GM19043 (cell line): Measurements from ENCODE around the gene PLCL1.

Experiments
- ATAC-seq: cut with Tn5 transposase; IDR thresholded peaks from one replicate; pipeline ENCODE4 v1.9.1; 2021; ENCODE audit warnings: low read depth; ENCODE audit not compliant: unreplicated experiment

PLCL1 gene

DNA sequence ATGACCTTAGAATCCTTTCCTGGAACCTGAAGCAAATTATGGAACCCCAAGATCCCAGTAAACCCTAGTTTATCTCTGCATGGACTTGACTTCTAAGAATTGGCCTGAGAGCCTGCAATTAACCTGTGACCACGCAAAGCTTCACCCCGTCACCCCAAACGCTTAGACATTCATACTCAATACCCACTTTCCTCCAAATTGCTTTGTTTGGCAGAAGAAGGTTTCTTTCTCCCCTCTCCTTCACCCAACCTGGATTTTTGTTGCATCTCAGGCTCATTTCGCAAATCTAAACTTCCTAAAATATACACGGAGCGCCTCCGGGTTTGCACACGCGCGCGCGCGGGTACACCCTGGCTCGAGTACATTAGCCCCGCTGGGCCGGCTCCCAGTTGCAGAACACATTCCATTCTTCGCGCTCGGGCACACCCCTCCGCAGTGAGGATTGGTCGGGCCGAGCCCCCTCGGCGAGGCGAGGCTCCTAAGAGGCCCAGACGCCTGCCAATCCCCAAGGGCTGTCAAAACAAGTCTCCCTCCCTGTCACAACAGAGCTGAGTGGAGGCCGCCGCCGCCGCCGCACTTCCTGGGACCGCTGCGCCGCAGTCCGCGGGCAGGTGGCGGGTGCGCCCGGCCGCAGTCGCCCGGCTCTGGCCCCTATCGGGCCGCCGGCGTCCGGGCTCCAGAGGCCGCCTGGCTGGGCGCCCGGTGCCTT is at the start of gene PLCL1:
TSS of gene PLCL1 (plus strand) at position 545 of the 709 bp plus-strand sequence.
- peak; percentile 99 for ATAC-seq

DNA sequence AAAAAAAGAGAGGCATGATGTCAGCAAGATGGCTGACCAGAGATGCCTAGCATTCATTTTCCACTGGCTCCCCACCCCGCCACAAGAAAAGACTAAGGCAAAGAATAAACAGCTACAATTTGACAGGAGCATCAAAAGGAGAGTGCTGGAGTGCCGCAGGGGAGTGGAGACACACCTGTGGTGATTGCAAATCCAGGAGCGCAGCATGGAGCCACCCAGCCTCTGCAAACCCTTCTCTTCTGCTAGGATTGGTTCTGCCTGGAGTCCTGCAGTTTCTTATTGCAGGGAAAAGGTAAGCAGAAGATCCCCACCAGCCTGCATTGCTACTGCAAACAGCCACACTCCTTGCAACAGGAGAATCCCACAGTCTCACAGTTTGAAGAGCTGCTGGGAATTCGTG is 45.4 kb upstream of the PLCL1 start:
- ATAC-seq, result no peak

DNA sequence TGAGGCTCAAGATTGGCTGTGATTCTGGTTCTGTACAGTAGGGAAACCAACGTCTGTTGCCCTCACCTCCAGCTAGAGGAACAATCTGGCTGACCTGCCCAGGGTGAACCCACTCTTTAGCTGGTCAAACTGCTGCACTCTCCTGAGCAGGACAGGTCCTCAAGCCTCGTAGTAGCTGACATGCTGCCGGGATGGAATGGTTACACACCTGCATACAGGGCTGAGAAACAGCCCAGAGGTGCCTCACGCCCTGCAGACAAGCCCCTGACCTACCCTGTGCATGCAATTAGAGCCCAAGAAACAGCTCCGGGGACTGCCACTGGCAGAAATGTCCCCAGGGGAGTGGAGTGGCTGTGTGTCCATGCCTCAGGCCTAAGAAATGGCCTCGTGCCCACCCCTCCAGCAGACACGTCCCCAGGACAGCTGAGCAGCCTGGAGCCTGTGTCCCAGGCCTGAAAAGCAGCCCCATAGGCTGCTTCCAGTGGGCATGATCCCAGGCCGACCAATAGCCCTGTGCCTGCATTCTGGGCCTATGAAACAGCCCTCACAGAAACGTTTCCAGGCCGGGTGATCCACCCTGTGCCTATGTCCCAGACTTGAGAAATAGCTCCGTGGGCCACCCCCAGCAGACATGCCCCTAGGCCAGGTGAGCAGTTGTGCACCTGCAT is 44.6 kb upstream of the PLCL1 start:
- no peak for ATAC-seq

DNA sequence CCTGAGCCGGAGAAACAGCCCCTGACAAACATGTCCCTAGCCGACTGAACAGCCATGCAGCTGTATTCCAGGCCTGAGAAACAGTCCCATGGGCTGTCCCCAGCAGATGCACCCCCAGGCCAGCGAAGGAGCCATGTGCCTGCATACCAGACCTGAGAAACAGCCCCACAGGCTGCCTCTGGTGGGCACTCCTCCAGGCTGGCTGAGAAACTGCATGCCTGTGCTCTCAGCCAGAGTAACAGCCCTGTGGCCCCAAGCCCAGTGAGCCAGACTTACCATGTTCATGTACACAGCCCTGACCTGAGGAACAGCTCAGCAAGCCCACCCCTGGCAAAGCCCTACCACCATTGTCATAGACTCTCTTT is 44.1 kb upstream of the PLCL1 start:
- ATAC-seq, result no peak

DNA sequence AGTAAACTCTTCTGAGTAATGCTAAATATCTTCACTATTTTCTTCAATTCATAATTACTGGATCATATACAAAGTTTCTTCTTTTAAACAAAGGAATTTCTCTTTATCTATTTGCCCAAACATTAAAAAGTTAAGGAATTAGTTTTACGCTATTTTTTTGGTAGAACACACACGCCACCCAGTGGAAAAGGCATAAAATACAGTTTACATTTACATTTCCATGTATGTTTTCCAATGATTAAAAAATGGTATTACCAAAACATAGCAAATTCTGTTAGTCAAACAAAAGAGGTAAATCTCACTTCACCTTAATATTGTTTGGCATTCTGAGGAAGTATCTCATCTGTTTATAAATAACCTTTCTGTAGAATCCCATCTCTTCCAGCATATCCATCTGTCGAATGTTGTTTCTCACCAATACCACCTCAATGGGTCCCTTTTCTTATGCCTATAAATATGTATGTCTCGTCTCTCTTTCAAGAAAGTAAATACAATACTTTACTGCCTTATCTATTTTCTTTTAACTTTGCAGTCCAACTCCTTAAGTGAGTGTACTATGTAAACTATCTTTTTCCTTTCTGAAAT is 26.5 kb upstream of the PLCL1 start:
- no peak for ATAC-seq

DNA sequence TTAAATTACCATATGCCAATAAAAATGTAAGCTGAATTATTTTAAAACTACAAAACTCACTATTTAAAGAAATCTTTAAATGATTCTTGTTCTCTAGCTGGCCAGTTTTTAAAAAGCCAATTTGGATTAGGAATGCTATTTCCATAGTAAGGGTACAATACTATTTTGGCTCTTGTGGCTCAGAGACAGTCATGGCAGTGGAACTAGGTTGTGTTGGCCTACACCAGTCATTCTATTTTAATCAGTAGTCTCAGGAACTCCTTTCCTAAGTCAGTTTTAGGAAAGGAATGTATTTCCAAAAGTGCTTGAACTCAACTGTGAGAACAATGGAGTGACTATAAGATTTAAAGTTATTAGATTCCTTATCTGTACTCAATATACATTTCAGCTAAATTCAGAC is 25.1 kb upstream of the PLCL1 start:
- ATAC-seq, result no peak

DNA sequence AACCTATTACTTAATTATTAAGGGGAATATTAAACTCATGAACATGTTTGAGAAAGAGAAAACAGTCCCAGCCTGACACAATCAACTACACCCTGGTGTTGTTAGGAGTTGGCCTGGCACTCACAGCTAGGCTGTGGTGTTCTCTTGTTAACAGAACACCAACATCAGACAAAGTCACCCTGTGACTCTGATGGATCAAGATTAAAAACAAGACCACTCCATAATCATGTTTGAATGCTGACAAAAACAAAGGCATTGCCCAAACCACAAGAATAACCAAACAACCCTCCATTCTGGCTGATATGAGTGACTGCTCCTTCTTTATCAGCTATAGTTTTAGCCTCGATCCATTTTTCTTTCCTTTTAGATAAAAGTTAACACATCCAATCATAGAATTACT is 22.3 kb upstream of the PLCL1 start:
- ATAC-seq, result no peak

DNA sequence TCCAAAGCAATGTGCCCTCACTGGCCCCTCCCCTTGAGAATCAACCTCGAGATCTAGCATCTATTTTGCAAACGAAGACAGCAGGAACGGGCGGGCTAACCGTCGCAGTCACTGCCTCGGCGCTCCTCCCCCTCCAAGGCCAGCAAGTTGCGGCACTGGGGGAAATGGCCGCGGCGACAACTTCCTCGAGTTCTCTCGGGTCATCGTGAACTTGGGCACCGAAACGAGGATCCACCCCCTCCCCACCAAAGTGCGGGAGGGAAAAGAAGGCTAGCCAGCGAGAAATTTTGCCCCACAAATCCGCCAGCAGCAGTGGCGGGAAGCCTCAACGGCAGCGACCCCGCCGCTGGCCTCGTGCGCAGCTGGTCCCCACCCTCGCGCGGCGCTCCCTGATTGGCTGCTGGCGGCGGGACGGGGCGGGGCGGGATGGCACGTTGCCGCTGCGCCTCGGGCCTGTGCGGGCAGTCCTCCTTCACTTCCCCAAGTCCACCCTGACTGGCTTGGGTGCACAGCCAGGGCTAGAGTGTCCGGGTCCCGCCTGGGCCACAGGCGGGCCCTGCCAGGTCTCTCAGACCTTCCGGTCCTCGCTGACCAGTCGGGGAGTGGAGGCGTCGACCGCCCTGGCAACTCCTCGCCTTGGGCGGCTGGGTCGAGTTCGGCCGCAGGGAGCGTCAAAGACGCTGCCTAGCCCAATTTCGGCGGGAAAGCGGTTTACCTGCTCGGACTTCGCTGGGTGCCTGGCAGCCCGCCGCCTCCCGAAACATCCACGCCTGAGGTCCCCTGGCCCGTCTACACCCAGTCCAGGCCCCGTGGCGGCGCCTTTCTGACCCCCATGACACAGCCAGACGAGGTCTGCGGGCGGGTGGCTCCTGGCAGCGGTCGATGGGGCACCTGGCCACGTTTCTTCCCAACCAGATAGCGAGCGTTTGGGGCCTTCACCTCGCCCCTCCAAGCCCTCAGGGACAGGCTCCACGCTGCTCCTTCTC is 19.1 kb upstream of the PLCL1 start, which contains the start of gene BOLL:
TSS of gene BOLL (minus strand) at position 364 of the 986 bp plus-strand sequence. CDS start 3,469 bp downstream, outside the sequence.
- ATAC-seq, result no peak

DNA sequence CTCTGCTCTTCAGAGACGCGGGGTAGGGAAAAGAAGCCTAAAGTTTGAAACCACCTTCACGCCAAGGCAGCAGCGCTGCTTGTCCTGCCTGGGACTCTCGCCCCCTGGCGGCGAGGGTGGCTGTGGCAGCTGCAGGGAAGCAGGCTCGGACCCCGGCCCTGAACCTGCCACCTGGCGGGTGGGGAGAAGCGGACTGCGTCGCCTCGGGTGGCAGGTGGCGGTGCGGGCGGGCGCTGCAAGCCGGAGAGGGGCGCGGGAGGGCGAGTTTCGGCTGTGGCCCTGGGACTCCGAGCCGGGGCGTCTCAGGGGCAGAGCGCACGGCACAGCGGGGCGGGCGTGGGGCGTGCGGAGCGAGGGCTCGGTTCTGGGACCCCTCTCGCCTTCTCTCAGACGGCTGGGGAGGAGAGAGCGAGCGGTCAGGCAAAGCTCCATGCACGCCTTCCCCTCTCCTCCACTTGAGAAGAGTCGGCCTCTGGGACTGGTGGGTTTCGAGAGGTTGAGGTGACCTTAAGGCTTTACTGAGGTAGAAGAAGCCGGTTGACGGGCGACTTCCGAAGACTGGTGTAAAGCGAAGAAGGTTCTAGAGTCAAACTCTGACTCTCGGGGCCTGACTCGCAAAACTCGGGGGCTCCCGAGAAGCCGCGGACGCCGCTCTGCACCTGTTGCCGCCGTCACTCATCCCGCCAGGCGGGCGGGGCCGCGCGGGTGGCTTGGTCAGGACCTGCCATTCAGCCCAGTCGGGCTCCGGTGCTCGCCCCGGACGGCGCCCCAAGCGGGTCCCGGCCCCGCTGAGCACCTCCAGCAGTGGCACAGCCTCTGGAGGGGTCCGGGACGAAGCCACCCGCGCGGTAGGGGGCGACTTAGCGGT is 18.1 kb upstream of the PLCL1 start:
- peak; percentile 56 for ATAC-seq

DNA sequence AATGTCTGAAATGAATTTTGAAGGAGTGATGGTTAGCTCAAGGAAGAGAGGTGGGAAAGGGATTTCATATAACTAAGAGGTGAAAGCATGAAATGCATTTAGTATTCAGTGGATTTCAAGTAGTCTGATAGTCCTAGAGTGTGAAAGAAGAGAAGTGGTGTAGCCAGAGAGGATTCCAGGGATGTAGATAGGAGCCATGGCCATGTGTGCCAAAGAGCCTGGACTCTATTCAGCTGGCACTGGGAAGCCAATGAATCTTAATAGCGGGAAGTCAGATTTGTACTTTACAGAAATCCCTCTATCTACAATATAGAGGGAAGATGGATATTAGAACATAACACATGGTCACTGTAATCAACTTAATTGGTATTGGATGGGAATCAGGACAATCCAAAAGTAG is 10.9 kb upstream of the PLCL1 start:
- ATAC-seq, result no peak

DNA sequence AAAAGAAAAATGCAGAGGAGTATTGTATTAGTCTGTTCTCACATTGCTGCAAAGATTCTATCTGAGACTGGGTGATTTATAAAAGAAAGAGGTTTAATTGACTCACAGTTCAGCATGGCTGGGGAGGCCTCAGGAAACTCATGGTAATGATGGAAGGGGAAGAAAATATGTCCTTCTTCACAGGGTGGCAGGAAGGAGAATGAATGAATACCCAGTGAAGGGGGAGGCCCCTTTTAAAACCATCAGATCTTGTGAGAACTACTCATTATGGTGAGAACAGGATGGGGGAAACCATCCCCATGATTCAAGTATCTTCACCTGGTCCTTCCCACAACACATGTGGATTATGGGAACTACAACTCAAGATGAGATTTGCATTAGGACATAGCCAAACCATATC is 9.1 kb upstream of the PLCL1 start:
- ATAC-seq, result no peak

DNA sequence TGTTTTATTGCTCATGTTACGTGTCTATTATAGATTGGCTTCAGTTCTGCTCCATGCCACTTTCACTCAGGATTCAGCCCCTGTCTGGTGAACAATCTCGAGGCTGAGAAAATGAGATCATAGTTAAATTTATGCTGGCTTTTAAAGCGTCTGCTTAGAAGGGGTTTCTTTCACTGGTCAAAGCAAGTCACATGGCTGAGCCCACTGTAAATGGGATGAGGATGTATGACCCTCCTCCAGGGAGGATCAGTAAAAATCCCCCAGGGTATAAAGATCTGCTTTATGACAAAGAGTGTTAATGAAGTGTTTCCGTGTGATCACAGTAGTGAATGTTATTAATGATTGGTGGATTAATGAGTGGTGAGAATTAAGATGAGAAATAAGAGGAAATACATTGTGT is 6.2 kb upstream of the PLCL1 start:
- no peak for ATAC-seq

DNA sequence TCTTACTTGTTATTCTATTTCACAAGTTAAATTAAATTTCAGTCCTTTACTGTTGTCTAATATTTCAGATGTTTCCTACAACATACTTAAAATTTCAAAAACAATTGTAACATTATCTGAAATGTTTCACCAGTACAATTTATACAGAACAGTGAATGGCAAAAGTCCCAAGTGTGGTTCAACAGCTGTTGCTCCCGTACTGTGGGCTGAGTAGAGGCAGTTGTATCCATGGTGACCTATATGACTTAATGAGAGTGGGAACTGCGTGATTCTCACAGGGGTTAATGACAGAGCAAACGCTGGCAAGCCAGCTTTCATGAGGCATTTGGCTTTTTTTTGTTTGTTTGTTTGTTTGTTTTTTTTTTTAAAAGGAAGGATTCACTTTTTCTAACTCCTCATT is 5.3 kb upstream of the PLCL1 start:
- no peak for ATAC-seq

DNA sequence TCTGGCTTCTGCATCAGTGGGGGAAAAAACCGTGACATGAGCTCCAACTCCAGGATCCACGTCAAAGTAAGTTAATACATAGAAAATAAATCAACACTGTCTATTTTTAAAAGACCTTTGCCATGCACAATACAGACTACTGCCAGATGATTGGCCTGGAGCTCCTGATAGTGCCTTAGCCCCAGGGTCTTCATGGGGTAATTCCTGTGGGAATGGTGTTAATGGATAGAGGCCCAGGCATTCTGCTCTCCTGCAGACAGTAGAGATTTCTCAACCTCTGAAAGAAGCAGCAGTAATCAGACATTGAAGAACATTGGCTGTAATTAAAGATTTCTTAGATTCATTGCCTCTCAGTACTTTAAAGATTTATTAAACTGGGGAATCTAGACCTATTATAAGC is 4.3 kb upstream of the PLCL1 start:
- no peak for ATAC-seq

DNA sequence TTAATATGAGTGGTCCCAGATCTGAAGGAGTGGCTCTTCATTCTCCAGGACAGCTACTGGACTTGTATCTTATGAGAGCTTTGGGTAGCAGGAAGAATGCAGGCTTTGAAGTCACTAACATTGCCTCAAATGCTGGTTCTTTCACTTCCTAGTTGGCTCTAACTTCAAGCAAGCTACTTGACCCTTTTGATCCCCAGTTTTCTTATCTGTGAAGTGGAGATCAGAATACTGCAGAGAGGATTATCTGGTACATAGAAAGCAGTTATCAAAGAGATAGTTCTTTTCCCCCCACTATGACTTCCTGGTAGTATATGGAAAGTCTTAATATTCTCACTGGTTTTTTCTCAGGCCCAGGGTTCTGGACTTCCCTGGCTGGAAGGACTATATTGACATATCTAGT is 3.4 kb upstream of the PLCL1 start:
- no peak for ATAC-seq

DNA sequence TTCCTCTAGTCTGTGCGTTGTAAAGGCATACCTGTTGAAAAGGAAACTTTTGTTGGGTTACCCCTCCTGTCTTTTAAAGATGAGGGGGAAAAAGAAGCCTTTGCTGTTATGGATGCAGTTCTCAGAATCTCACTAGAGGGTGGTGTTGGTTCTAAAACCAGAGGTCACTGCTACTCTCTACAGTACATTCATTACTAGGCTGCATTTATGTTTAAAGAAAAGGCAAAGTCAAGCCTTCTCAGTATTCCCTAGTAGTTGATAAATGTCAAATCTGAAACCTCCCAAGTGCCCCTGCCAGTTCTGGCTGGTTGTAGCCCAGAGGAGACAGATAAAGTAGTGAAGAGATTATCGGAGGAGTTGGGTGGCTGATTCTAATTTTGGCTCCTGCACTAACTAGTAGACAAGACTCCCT is 1.4 kb upstream of the PLCL1 start:
- no peak for ATAC-seq

DNA sequence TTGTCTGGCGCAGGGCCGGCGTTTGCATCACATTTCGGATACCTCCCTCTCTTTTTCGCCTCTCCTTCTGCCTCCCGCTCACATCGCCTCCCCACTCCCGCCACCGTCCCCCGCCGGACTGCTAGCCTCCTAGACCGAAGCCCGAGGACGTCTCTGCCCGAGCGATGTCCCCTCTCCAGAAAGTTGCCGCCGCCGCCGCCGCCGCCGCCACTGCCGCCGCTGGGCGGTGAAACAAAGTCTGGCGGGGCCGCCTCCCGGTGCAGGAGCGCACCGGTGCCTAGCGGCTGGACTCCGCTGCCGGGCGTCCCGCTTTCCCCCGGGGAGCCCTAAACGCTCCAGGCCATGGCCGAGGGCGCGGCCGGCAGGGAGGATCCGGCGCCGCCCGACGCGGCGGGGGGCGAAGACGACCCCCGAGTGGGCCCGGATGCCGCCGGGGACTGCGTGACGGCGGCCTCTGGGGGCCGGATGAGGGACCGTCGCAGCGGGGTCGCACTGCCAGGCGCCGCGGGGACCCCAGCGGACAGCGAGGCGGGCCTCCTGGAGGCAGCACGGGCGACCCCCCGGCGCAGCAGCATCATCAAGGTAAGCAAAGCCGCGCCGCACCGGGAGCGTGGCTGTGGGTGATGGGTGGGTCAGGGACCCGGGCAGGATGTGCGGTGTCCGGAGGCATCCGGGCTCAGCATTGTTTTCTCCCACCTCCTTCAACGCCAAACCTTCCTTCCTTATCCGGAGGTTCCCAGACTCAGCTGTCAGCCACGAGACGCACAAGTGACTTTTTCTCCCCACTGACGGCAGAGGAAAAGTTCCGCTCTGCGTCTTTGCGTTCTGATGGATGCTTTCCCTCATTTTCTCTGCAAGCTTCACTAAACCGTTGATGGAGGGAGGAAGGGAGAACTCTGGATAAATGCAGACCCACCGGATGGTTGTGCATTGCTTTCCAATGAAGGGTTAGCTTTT is 643 bp downstream of the PLCL1 start:
- ATAC-seq, result peak; percentile 21

DNA sequence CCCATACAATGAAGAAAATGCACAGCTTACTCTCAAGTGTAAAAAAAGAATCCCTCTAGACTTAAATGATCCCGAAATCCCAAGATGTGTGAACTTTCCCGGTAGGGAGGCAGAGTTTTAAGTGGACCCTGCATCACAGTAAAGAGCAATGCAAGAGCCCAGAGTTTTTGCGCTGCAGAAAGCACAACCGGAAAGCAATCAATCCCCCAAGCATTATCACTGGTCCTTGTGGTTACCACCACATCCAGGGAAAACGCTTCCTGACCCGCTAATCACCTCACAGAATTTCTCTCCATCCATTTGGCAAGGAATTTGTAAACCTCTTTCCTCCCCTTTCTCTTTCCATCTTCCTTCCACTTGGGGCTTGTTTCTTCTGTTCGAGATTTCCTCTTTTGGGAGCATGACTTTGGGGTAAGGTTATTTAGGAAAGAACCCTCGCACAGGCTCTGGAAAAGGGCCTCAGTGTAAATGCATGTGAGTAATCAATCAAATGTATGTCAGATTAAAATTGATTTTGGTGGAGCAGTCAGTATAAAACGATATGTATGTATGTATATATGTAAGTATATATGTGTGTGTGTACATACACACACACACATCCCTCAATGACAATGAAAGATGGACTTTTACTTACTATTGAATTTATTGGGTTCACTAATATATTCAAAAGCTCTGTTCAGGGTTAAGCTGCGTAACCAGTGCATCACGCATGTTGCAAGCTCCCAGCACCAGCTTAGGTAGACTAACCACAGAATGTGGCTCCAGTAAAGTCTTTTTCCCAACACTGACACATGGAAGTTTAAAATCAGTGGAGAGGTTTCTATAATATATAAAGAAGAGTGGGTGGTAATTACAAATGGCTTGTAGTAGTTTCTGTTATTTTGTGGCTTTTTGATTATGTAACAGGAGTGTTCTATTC is 1.6 kb downstream of the PLCL1 start:
- no peak for ATAC-seq
